Glomerular visceral epithelial cell (primary cell): ENCODE data around the gene RAB3IL1.
"Not testable (repeated sequence)": the region's sequence is repeated elsewhere in the genome, so short reads cannot be mapped to it uniquely, and the experiment has no call there.

Source experiments
- DNase-seq: peaks from one replicate; pipeline ENCODE4 v3.0.0-alpha.2; 2016; ENCODE audit errors: extremely low spot score

The RAB3IL1 gene

DNA sequence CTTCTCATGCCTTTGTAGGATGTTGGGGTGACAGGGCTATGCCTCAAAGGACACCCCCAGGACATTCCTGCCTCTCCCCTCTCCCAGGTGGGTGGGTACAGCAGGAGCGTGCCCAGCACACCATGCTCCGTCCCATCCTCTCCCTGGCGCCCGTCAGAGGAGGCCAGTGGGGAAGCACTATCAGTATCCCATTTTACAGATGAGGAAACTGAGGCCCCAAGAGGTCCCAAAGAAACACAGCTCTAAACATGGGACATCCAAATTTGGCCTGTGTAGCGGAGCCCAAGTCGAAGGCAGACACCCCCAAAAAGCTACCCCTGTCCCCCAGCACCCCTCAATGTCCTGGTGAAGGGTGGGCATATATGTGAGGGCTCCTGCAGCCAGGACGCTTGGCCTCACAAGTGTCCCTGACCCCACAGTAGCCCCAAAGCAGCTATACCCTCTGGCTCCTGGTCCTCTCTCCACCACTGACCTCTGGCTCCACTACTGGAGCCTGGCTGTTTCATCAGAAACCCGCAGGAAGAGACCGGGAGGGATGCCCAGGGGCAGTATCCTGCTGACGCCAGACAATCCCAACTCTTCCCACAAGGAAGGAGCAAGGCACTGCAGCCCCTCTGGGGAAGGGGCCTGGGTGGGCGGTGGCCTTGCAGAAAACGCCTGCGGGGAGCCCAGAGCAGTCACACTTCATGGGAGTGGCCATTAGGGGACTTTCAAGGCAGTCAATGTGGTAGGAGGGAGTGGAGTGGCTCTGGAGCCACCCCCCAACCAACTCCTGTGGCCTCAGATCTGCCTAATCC lies 31.4 kb downstream of the RAB3IL1 start:
- no peak for DNase-seq

DNA sequence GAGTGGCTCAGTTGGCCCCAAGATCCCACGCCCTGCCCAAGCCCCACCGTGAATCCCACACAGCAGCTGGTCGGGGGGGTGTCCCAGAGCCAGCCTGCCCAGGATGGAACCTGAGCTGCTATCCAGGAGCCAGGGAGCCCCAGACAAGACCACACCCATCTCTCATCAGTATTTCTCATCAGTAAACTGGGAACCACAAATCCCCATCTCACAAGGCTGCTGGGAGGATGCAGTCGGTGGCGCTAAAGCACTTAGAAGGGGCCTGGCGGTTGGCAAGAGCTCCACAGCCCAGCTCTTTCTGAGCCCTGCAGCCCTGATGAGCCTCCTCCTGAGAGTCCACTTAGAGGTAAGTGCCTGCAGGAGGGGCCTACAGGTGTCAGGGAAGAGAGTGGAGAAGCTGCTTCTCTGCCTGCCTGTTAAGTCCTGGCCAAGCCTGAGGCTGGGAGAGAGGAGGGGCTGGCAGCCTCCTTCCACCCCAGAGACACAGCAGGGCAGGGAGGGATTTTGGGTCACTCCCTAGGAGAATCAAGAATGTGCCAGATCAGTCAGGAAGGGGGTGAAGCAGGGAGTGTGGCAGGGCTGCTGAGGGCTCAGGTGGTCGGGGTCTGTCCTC lies 32.1 kb downstream of the RAB3IL1 start:
- DNase-seq: no peak

DNA sequence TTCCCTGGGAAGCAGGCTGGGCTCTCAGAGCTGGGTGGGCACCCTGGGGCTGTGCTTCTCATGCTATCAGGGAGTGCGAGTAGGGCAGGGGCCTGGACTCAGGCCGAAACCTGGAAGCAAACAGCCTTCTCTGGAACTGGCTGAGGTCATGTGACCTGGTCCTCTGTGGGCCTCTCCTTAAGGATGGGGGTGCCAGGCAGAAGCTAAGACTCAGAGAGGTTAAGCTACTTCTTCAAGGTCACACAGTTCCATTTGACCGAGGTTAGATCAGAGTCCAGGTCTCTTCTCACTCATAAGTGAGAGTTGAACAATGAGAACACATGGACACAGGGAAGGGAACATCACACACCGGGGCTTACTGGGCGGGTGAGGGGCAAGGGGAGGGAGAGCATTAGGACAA lies 33.4 kb downstream of the RAB3IL1 start:
- DNase-seq: no peak

DNA sequence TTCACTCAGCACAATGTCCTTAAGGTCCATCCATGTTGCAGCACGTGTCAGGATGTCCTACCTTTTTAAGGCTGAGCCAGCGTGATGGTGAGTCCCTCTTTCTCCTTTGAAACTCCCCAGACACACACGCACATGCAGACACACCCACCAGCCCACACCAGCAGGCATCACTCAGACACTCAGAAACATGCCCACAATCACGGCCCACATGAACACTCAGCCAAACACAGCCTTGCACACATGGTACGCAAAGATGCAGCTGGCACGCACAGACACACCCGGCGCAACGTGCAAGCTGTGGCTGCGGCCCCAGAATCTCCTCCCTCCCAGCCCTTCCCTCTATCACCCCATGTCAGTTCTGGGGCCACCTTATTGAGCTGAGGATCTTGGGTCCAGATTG lies 34.0 kb downstream of the RAB3IL1 start:
- no peak for DNase-seq

GRCh38 chr11:61882879-61883278 lies 34.5 kb downstream of the RAB3IL1 start:
- no peak for DNase-seq

DNA sequence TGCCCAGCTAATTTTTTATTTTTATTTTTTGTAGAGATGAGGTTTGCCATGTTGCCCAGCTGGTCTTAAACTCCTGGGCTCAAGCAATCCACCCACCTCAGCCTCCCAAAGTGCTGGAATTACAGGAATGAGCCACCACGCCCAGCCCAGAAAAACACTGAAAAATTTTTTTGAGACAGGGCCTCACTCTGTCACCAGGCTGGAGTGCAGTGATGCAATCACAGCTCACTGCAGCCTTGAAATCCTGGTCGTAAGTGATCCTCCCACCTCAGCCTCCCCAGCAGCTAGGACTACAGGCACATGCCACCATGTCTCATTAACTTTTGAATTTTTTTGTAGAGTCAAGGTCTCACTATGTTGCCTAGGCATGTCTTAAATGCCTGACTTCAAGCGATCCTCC lies 35.1 kb downstream of the RAB3IL1 start:
- DNase-seq: not testable (repeated sequence)

GRCh38 chr11:61881397-61881796 lies 36.0 kb downstream of the RAB3IL1 start:
- DNase-seq: no peak

GRCh38 chr11:61880454-61880853 lies 36.9 kb downstream of the RAB3IL1 start:
- no peak for DNase-seq

DNA sequence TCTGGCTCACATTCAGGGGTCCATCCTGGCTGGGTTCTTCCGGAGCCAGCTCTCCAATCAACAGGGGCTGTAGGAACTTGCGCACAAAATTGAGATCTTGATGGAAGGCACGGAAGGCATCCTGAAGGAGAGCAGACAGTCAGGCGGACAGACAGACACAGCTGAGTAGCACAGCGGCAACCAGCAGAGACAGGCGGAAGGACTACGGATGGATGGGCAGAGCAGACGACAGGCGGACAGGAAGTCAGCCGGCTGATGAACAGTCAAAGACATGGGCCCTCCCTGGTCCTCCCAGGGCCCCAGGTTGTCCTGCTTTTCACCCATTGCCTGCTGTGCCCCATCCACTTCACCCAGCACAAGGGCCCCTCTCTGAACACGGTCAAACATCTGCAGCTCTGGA lies 37.3 kb downstream of the RAB3IL1 start:
- DNase-seq: no peak

GRCh38 chr11:61879152-61879551 lies 38.2 kb downstream of the RAB3IL1 start:
- DNase-seq: no peak

- DNase-seq: no peak
Observed at GRCh38 chr11:61875698-61876097, 41.7 kb downstream of the RAB3IL1 start.

DNA sequence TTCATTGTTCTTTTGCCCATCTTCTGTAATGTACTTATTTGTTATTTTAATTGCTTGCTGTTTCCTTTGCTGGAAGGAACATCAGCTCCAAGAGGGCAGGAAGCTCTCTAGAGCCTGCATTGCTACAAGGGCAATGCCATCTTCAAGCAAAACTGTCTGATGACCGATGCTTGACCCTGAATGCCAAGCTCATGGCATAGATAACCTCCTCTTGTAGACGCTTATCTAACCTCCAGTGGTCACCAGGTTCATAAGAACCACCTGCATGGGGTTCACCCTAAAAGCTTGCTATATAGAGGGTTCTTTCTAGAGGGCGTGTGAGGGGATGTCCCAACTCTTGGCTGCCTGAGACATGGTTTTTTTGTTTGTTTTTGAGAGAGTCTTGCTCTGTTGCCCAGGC lies 42.5 kb downstream of the RAB3IL1 start:
- no peak for DNase-seq

GRCh38 chr11:61874377-61874809 lies 43.0 kb downstream of the RAB3IL1 start:
- no peak for DNase-seq

DNA sequence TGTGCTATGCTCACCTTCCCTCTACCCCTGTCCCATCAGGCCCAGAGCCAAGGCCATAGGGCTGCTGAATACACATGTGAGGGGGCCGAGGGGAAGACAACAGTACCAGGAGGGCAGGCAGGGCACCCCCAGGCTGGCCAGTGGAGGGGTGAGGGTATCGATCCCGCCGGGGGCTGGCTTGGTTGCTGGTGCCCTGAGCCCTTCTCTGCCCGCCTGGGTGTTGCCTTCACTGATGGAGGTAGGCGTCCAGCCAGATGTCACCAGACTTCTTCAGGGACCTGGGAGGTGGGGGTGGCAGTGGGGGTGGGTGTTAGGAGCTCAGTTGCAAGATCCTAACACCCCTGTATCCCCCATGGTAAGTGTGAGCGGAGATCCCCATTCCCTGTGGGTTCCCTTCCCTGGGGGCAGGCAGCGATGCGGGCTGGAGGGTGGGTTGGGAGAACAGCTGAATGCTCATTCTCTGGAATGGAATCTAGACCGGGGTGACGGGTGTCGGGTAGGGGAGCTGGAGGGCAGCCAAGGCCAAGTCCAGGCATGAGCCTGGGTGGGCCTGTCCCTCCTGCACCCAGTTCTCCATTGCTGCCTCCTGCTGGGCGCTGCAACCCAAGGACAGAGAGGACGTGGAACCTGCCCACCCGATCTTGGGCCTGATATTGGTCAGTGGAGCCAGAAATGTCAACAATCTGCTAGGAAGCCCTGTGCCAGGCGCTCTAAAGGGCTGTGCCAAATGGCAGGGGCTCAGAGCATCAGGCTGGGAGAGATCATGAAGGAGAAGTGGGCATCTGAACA lies 43.6 kb downstream of the RAB3IL1 start:
- no peak for DNase-seq

- DNase-seq: no peak
Observed at GRCh38 chr11:61872935-61873565, 44.3 kb downstream of the RAB3IL1 start.

- peak; percentile 81 for DNase-seq
Observed at GRCh38 chr11:61871158-61871597, 46.2 kb downstream of the RAB3IL1 start.

- no peak for DNase-seq
Observed at GRCh38 chr11:61870541-61871031, 46.8 kb downstream of the RAB3IL1 start.

- DNase-seq: no peak
Observed at GRCh38 chr11:61869708-61870451, 47.5 kb downstream of the RAB3IL1 start.

- no peak for DNase-seq
Observed at GRCh38 chr11:61869429-61869707, 48.0 kb downstream of the RAB3IL1 start.

GRCh38 chr11:61868571-61869428 lies 48.6 kb downstream of the RAB3IL1 start:
- no peak for DNase-seq

DNA sequence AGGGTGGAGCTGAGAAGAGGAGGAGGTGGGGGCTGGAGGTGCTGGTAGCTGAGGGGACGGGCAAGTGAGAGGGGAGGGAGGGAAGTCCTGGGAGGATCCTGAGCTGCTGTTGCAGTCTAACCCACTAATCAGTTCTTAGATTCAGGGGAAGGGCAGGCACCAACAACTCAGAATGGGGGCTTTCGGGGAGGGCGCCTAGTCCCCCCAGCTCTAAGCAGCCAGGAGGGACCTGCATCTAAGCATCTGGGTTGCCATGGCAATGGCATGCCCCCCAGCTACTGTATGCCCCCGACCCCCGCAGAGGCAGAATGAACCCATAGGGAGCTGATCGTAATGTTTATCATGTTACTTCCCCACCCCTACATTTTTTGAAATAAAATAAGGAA lies 50.4 kb downstream of the RAB3IL1 start:
- DNase-seq: no peak
